ENCODE results near the gene OR2L5.

GRCh38 chr1:247992986-247993385 lies 20.5 kb upstream of the OR2L5 start:
- TF ChIP-seq CTCF (IDR thresholded peaks at IDR 0.05) (no peak), POLR2A (IDR thresholded peaks at IDR 0.05) (no peak)

All from body of pancreas (tissue), 4 donors.